Endothelial cell of umbilical vein (primary cell): ENCODE data around the gene TAAR9. TPM values are rescaled to one million over a fixed set of nuclear protein-coding genes. Genes with fewer than 3 reads are reported as not detected.

Experiments used
- BruUV-seq: library from RNA; stranded (reverse); fragments of 400-500 nt; replicated peaks from 2 replicates; lab custom pipeline; 2021; lab: Mats Ljungman, UMichigan
- CTCF ChIA-PET: fragments of 300-600, 350-600 bp; sonication (Branson Sonifier 250); formaldehyde crosslinking; loops from one replicate; lab custom pipeline; 2021; ENCODE audit warnings: antibody characterized with exemption, inconsistent platforms; lab: Charles Lee
- POLR2A ChIA-PET: fragments of 300-600, 350-600 bp; sonication (Branson Sonifier 250); formaldehyde crosslinking; loops from one replicate; lab custom pipeline; 2021; ENCODE audit warnings: antibody characterized with exemption, inconsistent platforms; lab: Charles Lee
- DNase-seq: peaks from one replicate; pipeline ENCODE4 v3.0.0-alpha.2; 2011; ENCODE audit warnings: low read depth, low spot score
- FAIRE-seq: peaks from 2 replicates; lab custom pipeline; 2011; peaks lifted over from hg19 to GRCh38; lab: Jason Lieb, UNC
- H2AFZ ChIP-seq: 2 replicates; pipeline ENCODE4 v1.6.0; 2012; ENCODE audit warnings: low read depth, low read length, control low read depth, inconsistent platforms
- H3K27ac ChIP-seq: 2 replicates; pipeline ENCODE4 v1.5.1; 2011; ENCODE audit warnings: low read depth, mild to moderate bottlenecking, control low read depth, low read length, moderate library complexity; ENCODE audit not compliant: insufficient read depth
- H3K27me3 ChIP-seq, 2 experiments: 2 replicates each; pipeline versions ENCODE4 v1.6.0 to v1.6.1; 2011; ENCODE audit warnings: low read length in 2 of 2, mixed read lengths in 1 of 2; ENCODE audit not compliant: control insufficient read depth in 2 of 2, insufficient read depth in 2 of 2
- H3K36me3 ChIP-seq, 2 experiments: 2 replicates in 1 of 2; 3 replicates in 1 of 2; pipeline ENCODE4 v1.5.1; 2011; ENCODE audit warnings: low read length in 2 of 2, mild to moderate bottlenecking in 1 of 2, moderate library complexity in 1 of 2; ENCODE audit not compliant: control insufficient read depth in 2 of 2, insufficient read depth in 2 of 2; ENCODE audit errors: extremely low read depth in 1 of 2
- H3K4me1 ChIP-seq: 3 replicates; pipeline ENCODE4 v1.5.1; 2011; ENCODE audit warnings: mild to moderate bottlenecking, low read length; ENCODE audit not compliant: control insufficient read depth, insufficient read depth; ENCODE audit errors: extremely low read depth
- H3K4me2 ChIP-seq: 2 replicates; pipeline ENCODE4 v1.6.1; 2011; ENCODE audit warnings: low read length, control low read depth, mixed read lengths; ENCODE audit not compliant: insufficient read depth
- H3K4me3 ChIP-seq, 3 experiments: fragments of 200-600 bp in 1 of 3; sonication (generic), shearing (Covaris generic) in 1 of 3; replicated peaks in 1 of 3; 2 replicates each; pipeline ENCODE4 v1.5.1; 2011 to 2016; ENCODE audit warnings: control low read depth in 3 of 3, low read length in 3 of 3, mild to moderate bottlenecking in 2 of 3, inconsistent platforms in 1 of 3, low read depth in 1 of 3, moderate library complexity in 1 of 3; ENCODE audit not compliant: insufficient read depth in 1 of 3
- H3K79me2 ChIP-seq: 2 replicates; pipeline ENCODE4 v1.6.0; 2012; ENCODE audit warnings: low read length, inconsistent platforms; ENCODE audit not compliant: control insufficient read depth, insufficient read depth
- H3K9ac ChIP-seq: replicated peaks from 2 replicates; pipeline ENCODE3; 2011; ENCODE audit warnings: low read length, control low read depth; ENCODE audit not compliant: insufficient read depth; ENCODE audit errors: extremely low read depth
- H3K9me1 ChIP-seq: replicated peaks from 3 replicates; pipeline ENCODE4 v1.6.0; 2011; ENCODE audit warnings: mild to moderate bottlenecking, low read length; ENCODE audit not compliant: control insufficient read depth, insufficient read depth; ENCODE audit errors: extremely low read depth
- H3K9me3 ChIP-seq: replicated peaks from 2 replicates; pipeline ENCODE4 v1.5.1; 2012; ENCODE audit warnings: low read length, inconsistent platforms; ENCODE audit not compliant: control insufficient read depth, insufficient read depth
- H4K20me1 ChIP-seq: replicated peaks from 2 replicates; pipeline ENCODE3; 2011; ENCODE audit warnings: mild to moderate bottlenecking, low read length; ENCODE audit not compliant: control insufficient read depth, insufficient read depth; ENCODE audit errors: extremely low read depth
- EZH2 ChIP-seq: IDR thresholded peaks from 2 replicates; pipeline ENCODE4 v1.6.1; 2012; ENCODE audit warnings: borderline replicate concordance, low read depth, mild to moderate bottlenecking, moderate library complexity, low read length, inconsistent platforms; ENCODE audit not compliant: severe bottlenecking
- FOS ChIP-seq: IDR thresholded peaks from 2 replicates; pipeline ENCODE4 v1.6.1; 2011; ENCODE audit warnings: mild to moderate bottlenecking, low read length, moderate library complexity, borderline replicate concordance; ENCODE audit not compliant: insufficient read depth
- JUN ChIP-seq: IDR thresholded peaks from 2 replicates; pipeline ENCODE4 v1.6.1; 2011; ENCODE audit warnings: borderline replicate concordance, low read depth; ENCODE audit not compliant: insufficient read length, insufficient read depth
- MYC ChIP-seq: IDR thresholded peaks from one replicate; pipeline ENCODE4 v1.6.1; 2011; ENCODE audit warnings: mild to moderate bottlenecking, low read depth, low read length
- POLR2A ChIP-seq: IDR thresholded peaks from 2 replicates; pipeline ENCODE4 v1.6.1; 2012; ENCODE audit warnings: low read depth, mild to moderate bottlenecking, control low read depth, low read length
- POLR2AphosphoS5 ChIP-seq: IDR thresholded peaks from 2 replicates; pipeline ENCODE4 v1.6.1; 2012; ENCODE audit warnings: low read depth, mild to moderate bottlenecking, control low read depth, low read length, moderate library complexity; ENCODE audit not compliant: insufficient read depth
- dilution Hi-C: fragments of 300-500 bp; cut with MboI; formaldehyde crosslinking; loops from one replicate; pipeline ENCODE4 v1.15.0; 2019; ENCODE audit warnings: low sequenced_read_pairs; ENCODE audit not compliant: extremely low pct_ligation_motif_present
- intact Hi-C: fragments of 100-400 bp; cut with micrococcal nuclease; formaldehyde crosslinking; loops from one replicate; pipeline ENCODE4 v1.10.0; 2022
- polyA plus RNA-seq, 4 experiments: library from polyadenylated mRNA; depleted of rRNA in 3 of 4; stranded (reverse) in 3 of 4; unstranded in 1 of 4; fragments of >200 nt; gene quantifications; 2 replicates each; pipeline versions ENCODE4 v1.2.1 to v1.2.3, GENCODE V29; 2011 to 2012; ENCODE audit warnings: missing spikeins in 1 of 4
- total RNA-seq: library from RNA; stranded (reverse); gene quantifications from 2 replicates; pipeline ENCODE4 v1.2.3, GENCODE V29; 2021
- TF ChIP-seq, protein P1 (sequence below), 2 donors: IDR thresholded peaks; 1 replicate in 1 of 2; 2 replicates in 1 of 2; pipeline ENCODE4 v1.5.1; 2011; ENCODE audit warnings: low read length in 2 of 2, mild to moderate bottlenecking in 2 of 2, moderate library complexity in 2 of 2, control low read depth in 1 of 2, inconsistent platforms in 1 of 2, low read depth in 1 of 2; ENCODE audit not compliant: insufficient read depth in 1 of 2; ENCODE audit errors: extremely low read depth in 1 of 2

Gene TAAR9
- total and polyA plus RNA-seq, 2 donors (not counting 3 experiments of a cell fraction or from before 2014, with no cell fraction given) = not detected

DNA sequence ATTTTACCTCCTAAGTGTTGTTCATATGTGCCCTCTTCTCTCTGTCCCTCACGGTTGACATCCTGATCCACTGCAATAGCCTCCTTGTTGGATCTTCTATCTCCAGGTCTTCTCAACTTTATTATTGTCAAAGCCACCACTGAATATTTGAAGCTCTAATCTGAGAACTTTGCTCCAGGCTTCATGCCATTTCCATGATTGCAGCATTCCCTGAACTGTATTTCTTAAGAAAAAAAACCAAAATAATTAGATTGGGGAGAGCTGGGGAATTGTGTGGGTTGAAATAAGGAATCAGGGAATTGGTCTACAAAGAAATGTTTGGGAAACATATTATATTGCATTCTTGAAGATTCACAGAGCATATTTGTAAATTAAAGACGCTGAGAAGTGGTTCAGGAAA is 22.7 kb upstream of the TAAR9 start:
- Histone ChIP-seq H2AFZ (no peak overlapping the region), H4K20me1 (no peaks in the 10 kb centered on the region), H3K4me2 (no peak overlapping the region), H3K9ac (no peak overlapping the region), H3K4me3 (no peak overlapping the region), H3K79me2 (peaks cover 24% of the 10 kb centered on the region), H3K27ac (no peak overlapping the region), H3K36me3 (no peaks in the 10 kb centered on the region), H3K4me1 (peaks cover 23% of the 10 kb centered on the region), H3K9me3 (no peaks in the 10 kb centered on the region), H3K9me1 (no peaks in the 10 kb centered on the region), H3K27me3 (peaks cover 8 to 26% of the 10 kb centered on the region in 2 experiments)
- POLR2A ChIA-PET = no interaction called here
- TF ChIP-seq, protein P1, sequence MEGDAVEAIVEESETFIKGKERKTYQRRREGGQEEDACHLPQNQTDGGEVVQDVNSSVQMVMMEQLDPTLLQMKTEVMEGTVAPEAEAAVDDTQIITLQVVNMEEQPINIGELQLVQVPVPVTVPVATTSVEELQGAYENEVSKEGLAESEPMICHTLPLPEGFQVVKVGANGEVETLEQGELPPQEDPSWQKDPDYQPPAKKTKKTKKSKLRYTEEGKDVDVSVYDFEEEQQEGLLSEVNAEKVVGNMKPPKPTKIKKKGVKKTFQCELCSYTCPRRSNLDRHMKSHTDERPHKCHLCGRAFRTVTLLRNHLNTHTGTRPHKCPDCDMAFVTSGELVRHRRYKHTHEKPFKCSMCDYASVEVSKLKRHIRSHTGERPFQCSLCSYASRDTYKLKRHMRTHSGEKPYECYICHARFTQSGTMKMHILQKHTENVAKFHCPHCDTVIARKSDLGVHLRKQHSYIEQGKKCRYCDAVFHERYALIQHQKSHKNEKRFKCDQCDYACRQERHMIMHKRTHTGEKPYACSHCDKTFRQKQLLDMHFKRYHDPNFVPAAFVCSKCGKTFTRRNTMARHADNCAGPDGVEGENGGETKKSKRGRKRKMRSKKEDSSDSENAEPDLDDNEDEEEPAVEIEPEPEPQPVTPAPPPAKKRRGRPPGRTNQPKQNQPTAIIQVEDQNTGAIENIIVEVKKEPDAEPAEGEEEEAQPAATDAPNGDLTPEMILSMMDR (IDR thresholded peaks at IDR 0.05; ENCODE audit: extremely low read depth in 1 of 2, insufficient read depth in 1 of 2, low read depth in 1 of 2, low read length in 2 of 2) = no peak
- TF ChIP-seq JUN (no peak), EZH2 (no peak), MYC (no peak), FOS (no peak)
- no TSS peak for BruUV-seq
- CTCF ChIA-PET = interaction anchor here (0.9 to 5.6 kb wide), 4 partner anchors 15 to 283 kb away, joined by 3 to 45 read pairs (median 4); partner anchors contain the start of gene SLC18B1
- FAIRE-seq (no peak), DNase-seq (no peak)
- dilution Hi-C loops = no loop called here
- intact Hi-C loops = no loop called here

DNA sequence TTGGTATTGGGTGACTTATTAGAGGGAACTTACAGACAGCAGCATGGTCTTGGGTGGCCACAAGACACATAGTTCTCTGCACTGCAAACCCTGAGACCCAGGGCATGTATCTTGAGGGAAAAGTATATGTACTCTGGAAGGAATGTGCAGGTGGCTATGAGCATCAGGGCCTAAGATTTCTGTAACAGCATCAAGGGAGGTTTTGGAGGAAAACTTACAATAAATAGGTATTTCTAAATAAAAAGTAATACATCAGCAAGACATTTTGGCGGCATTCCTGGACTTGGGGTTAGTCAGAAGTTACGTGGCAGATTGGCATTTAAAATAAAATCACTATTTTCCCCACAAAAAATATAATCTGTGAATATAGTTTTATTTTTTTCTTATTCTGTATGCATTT is 17.1 kb upstream of the TAAR9 start:
- Histone ChIP-seq H3K9me1 (no peaks in the 10 kb centered on the region), H3K36me3 (no peaks in the 10 kb centered on the region), H4K20me1 (no peaks in the 10 kb centered on the region), H3K9me3 (no peaks in the 10 kb centered on the region), H3K9ac (no peak overlapping the region), H3K27me3 (peaks cover 9 to 30% of the 10 kb centered on the region in 2 experiments), H3K79me2 (no peaks in the 10 kb centered on the region), H3K4me2 (no peak overlapping the region), H3K4me3 (no peak overlapping the region), H3K27ac (no peak overlapping the region), H2AFZ (no peak overlapping the region), H3K4me1 (no peaks in the 10 kb centered on the region)
- ChIA-PET POLR2A (no interaction called here), CTCF (interaction anchor here (5.6 kb wide), 1 partner anchor 9 kb away, joined by 45 read pairs; no protein-coding TSS in a partner anchor)
- DNase-seq (no peak), FAIRE-seq (no peak)
- no TSS peak for BruUV-seq
- intact Hi-C loops = no loop called here
- no peak for TF ChIP-seq POLR2A
- no peak for TF ChIP-seq POLR2AphosphoS5
- TF ChIP-seq, protein P1 (IDR thresholded peaks at IDR 0.05; ENCODE audit: extremely low read depth in 1 of 2, insufficient read depth in 1 of 2, low read depth in 1 of 2, low read length in 2 of 2) = no peak
- TF ChIP-seq FOS = no peak
- dilution Hi-C loops = no loop called here
